SH-SY5Y (cell line): ENCODE measurements around the gene NR3C2.

Experiments used
- GATA2 ChIP-seq: IDR thresholded peaks from 2 replicates; pipeline ENCODE4 v1.6.1; 2011; ENCODE audit warnings: mild to moderate bottlenecking, low read depth, low read length
- GATA3 ChIP-seq: IDR thresholded peaks from 2 replicates; pipeline ENCODE4 v1.6.1; 2011; ENCODE audit warnings: low read depth, mild to moderate bottlenecking, low read length, moderate library complexity

DNA sequence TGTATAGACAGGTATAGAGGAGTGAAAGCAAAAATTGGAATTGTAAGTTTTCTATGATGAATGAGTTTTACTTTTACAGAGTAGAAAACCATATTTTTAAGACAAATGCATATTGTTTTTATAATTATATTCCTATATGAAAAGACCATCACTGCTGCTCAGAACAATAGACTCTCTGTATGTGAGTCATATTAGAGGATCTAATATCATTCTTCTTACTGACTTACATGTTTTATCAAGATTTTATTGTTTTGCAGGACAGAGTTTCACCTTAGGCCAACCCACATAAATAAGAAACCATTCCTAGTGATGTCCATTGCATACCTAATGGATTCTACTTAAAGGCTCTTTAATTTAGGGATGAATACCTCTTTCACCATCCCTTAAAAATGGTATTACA lies 88.6 kb downstream of the NR3C2 start:
- TF ChIP-seq GATA3 (no peak), GATA2 (no peak)
